Colonic mucosa (tissue), 4 donors: ENCODE measurements around the gene WBP2NL. TPM values are rescaled to one million over a fixed set of nuclear protein-coding genes. Genes with fewer than 3 reads are reported as not detected.
A peak's percentile ranks its signal among the peaks of the same experiment; 100 is the strongest.

Source experiments
- DNase-seq: peaks from one replicate; pipeline ENCODE4 v3.0.0-alpha.2; 2020
- H3K27ac ChIP-seq: fragments of 200-600 bp; one replicate; pipeline ENCODE4 v1.8.0; 2021
- H3K27me3 ChIP-seq: fragments of 200-600 bp; one replicate; pipeline ENCODE4 v1.8.0; 2021
- H3K36me3 ChIP-seq: fragments of 200-600 bp; one replicate; pipeline ENCODE4 v1.8.0; 2021
- H3K4me1 ChIP-seq: fragments of 200-600 bp; one replicate; pipeline ENCODE4 v1.8.0; 2021; ENCODE audit warnings: mild to moderate bottlenecking
- H3K4me3 ChIP-seq: fragments of 200-600 bp; one replicate; pipeline ENCODE4 v1.8.0; 2021
- H3K9ac ChIP-seq, 2 donors: one replicate each; pipeline ENCODE4 v1.7.0; 2013; ENCODE audit warnings: control low read depth in 2 of 2, low read depth in 2 of 2, low read length in 2 of 2
- H3K9me3 ChIP-seq: fragments of 200-600 bp; one replicate; pipeline ENCODE4 v1.8.0; 2021
- intact Hi-C: fragments of 100-400 bp; cut with DNase I; formaldehyde crosslinking; loops from one replicate; pipeline ENCODE4 v1.14.1; 2022
- total RNA-seq, 2 donors: library from RNA; stranded (reverse); fragmentation: NEBNext Ultra II Directional in 1 of 2; extraction: Animal tissue kit (Norgen Biotek cat#: 25700) in 1 of 2; gene quantifications; one replicate each; pipeline ENCODE4 v1.2.1, GENCODE V29; 2021
- TF ChIP-seq, protein P1 (sequence below): fragments of 200-600 bp; IDR thresholded peaks from one replicate; pipeline ENCODE4 v1.8.0; 2022; ENCODE audit warnings: antibody characterized with exemption, mild to moderate bottlenecking
- donor health status: healthy.
- donor health status: DM: no; HTN: no; CAD: no.
- donor health status: DM: no; HTN: no; CAD: no.

Gene WBP2NL
- total RNA-seq, 2 donors from 2014 or later, result 1.1 to 1.9 TPM

DNA sequence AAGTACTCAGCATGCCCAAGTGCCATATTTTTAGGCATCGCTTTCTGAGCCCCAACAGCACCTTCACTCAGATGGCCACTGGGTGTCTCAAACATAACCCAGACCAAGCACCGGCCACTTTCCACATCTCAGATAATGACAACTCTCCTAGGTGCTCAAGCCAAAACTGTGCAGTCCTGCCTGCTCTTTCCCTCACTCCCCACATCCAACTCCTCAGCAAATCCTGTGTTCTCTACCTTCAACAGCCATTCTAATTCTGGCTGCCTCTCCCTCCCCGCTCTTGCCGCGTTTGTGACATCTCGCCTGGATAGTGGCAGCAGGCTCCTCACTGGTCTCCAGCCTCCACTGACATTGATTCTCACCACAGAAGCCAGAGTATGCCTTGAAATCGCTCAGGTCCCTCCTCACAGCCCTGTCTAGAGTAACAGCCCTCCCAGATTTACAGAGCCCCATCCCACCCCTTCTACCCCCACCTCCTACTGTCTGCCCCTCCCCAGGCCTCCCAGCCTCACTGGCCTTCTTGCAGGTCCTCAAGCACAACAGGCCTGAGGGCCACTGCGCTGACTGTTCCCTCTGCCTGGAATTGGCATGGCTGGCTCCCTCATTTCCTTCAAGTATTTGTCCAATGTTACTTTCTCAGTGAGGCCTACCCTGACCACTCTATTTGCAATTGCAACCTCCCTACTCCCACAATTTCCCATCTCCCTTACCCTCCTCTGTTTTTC is 74.2 kb downstream of the WBP2NL start:
- Histone ChIP-seq H3K27me3 (no peaks in the 10 kb centered on the region), H3K36me3 (no peaks in the 10 kb centered on the region), H3K9me3 (no peaks in the 10 kb centered on the region), H3K27ac (no peak overlapping the region), H3K4me1 (peaks cover 4% of the 10 kb centered on the region), H3K4me3 (no peak overlapping the region), H3K9ac (no peak overlapping the region)
- intact Hi-C loops, result no loop called here
- TF ChIP-seq, protein P1, sequence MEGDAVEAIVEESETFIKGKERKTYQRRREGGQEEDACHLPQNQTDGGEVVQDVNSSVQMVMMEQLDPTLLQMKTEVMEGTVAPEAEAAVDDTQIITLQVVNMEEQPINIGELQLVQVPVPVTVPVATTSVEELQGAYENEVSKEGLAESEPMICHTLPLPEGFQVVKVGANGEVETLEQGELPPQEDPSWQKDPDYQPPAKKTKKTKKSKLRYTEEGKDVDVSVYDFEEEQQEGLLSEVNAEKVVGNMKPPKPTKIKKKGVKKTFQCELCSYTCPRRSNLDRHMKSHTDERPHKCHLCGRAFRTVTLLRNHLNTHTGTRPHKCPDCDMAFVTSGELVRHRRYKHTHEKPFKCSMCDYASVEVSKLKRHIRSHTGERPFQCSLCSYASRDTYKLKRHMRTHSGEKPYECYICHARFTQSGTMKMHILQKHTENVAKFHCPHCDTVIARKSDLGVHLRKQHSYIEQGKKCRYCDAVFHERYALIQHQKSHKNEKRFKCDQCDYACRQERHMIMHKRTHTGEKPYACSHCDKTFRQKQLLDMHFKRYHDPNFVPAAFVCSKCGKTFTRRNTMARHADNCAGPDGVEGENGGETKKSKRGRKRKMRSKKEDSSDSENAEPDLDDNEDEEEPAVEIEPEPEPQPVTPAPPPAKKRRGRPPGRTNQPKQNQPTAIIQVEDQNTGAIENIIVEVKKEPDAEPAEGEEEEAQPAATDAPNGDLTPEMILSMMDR, result no peak
- no peak for DNase-seq

- Histone ChIP-seq H3K4me3 (peak overlapping the region; percentile 63), H3K36me3 (no peaks in the 10 kb centered on the region), H3K4me1 (peaks cover 10% of the 10 kb centered on the region), H3K9ac (peak overlapping the region; percentile 80 to 91), H3K27ac (peak overlapping the region; percentile 73), H3K27me3 (no peaks in the 10 kb centered on the region), H3K9me3 (no peaks in the 10 kb centered on the region)
- DNase-seq, result no peak
- intact Hi-C loops, result no loop called here
- TF ChIP-seq, protein P1, result no peak
Measured at GRCh38 chr22:42073621-42074041, 75.0 kb downstream of the WBP2NL start.

DNA sequence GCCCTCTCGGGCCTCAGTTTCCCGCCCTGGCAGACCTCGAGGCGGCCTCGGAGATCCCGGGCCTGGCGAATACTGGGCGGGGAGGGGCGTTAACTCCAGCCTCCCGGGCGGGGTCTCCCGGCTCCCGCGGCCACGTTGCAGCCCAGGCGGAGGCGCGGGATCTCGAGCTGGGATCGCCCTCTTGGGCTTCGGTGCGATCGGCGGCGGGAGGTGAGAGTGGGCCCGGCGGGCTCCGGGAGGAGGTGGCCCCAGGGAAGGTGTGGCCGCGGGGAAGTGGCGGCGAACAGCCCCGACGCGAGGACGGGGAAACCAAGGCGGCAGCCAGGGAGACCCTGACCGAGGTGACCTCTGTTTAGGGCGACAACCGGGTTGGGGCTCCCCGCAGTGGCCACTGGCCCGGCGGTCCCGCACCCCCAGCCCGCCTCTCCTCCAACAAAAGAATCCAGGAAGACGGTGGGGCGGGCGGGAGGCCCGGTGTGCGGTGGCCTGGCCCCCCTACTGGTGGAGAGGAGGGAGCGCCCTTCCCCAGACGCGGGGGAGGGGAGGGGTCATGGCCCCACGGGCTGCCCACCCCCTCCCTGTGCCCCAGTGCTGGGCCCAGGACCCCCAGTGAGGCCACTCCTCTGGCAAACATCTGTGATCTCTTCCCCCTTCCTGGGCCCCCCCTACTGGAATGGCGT is 75.7 kb downstream of the WBP2NL start, which contains the start of gene PHETA2:
PHETA2 (plus strand) TSS at position 117 of the 680 bp plus-strand sequence. CDS start 3,046 bp downstream, outside the sequence.
- DNase-seq, result peak; percentile 65
- Histone ChIP-seq H3K36me3 (no peaks in the 10 kb centered on the region), H3K27me3 (no peaks in the 10 kb centered on the region), H3K4me1 (peaks cover 11% of the 10 kb centered on the region), H3K9ac (peak within 1 kb of the TSS; percentile 80 to 91), H3K4me3 (peak within 1 kb of the TSS; percentile 63), H3K9me3 (no peaks in the 10 kb centered on the region), H3K27ac (peak within 1 kb of the TSS; percentile 73)
- intact Hi-C loops, result no loop called here
- TF ChIP-seq, protein P1, result peak; percentile 45

DNA sequence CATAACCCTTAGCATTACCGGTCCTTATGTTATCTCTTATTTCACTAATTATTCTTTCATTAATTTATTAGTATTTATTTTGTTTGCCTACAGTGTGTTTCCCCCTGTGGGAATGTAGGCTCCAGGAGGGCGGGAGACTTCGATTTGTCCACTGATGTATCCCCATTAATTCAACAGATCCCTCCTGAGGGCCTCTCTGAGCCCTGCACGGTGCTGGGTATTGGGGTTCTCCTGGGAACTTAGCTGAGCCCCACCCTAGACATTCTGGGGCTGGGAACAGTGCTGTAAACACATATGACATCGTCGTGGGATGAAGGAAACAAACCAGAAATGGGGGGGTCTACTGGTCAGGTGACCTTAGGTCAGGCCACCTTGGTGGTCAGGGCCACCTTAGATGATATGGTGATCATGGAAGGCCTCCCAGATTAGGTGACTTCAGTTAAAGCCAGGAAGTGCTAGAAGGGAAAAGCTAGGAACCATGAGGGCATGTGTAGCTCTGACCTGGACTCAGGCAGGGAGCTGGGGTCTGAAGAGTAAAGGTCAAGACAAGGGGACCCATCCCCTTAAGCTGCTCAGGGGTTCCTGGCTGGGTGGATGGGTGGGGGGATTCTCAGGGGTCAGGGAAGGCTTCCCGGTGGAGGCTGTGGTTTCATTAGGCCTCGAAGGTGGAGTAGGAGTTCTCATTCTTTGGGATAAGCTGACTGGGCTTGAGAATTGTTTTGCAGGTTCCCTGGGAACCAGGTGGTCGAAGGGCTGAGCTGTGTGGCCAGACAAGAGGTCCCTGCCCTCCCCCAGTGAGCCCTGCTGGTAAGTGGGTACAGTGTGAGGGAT is 76.5 kb downstream of the WBP2NL start:
- Histone ChIP-seq H3K4me3 (peak overlapping the region; percentile 63), H3K27me3 (no peaks in the 10 kb centered on the region), H3K4me1 (peaks cover 7% of the 10 kb centered on the region), H3K9me3 (no peaks in the 10 kb centered on the region), H3K36me3 (no peaks in the 10 kb centered on the region), H3K27ac (peak overlapping the region; percentile 73), H3K9ac (peak overlapping the region; percentile 80 to 91)
- TF ChIP-seq, protein P1, result no peak
- intact Hi-C loops, result no loop called here
- DNase-seq, result no peak

- no peak overlapping the region for H3K9ac ChIP-seq
- peaks cover 7% of the 10 kb centered on the region for H3K4me1 ChIP-seq
- TF ChIP-seq, protein P1, result no peak
- no peaks in the 10 kb centered on the region for H3K27me3 ChIP-seq
- DNase-seq, result no peak
- no peaks in the 10 kb centered on the region for H3K36me3 ChIP-seq
- H3K4me3 ChIP-seq, result no peak overlapping the region
- H3K9me3 ChIP-seq, result no peaks in the 10 kb centered on the region
- intact Hi-C loops, result no loop called here
- no peak overlapping the region for H3K27ac ChIP-seq
Measured at GRCh38 chr22:42076764-42077485, 78.3 kb downstream of the WBP2NL start.
